ENCODE data around the gene AGBL3.

Gene AGBL3

DNA sequence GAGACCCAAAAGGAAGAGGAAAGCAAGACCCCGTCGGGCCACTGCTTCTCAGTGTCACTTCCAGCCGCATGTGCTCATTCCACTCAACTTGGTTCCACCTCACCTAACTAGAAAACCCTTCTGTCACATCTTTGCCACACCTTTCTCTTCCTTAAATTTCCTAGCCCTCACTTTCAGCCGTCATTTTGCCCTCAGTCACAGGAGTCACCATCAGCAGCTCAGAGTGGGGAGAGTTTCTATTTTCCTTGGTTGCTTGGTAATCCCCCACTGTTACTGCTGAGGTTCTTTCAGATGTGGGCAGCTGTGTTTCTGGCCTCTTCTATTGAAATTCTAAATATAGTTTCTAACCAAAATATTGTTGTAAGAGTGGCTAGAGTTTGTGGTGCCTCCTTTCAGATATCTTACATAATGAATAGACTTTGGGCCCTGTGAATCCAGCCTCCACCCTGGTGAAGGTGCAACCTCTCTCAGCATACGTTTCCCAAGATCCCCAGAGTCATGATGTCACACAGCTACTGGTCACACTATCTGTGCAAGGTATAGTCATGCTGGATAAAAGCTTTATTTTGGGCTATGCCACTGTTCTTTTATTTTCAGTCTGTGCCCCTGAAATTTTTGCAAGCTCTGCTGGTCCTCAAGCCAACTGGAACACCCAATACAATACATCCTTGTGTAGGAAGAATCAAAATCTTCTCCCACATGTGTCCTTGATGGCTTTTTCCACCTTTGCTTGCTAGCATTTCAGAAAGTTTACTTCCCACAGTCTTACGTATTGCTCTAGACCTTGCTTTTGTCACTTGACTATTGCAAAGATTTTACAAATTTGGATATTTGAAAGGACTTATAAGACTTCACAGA lies 9.2 kb downstream of the AGBL3 start:
- no peak for TF ChIP-seq CTCF (IDR thresholded peaks at IDR 0.05)

DNA sequence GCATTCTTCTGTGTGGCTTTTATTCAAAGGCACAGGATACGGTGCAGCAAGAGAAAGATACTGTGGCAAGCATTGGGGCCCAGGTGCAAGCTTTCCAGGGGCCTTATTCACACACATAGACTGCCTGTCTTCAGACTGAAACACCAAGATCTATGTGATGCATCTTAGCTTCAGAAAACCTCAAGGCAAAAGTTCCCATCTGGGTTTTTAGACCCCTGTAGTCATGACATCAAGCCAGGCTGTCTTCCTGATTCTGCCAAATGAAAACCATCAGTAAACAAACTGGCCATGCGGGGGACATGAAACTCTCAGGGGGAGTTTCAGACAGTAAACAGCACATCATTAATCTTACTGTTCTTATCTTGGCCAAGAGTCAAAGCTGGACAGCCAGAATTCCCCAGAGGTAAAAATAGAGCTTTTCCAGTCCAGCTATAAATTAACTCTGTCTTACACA lies 9.8 kb downstream of the AGBL3 start:
- no peak for TF ChIP-seq CTCF (IDR thresholded peaks at IDR 0.05)

DNA sequence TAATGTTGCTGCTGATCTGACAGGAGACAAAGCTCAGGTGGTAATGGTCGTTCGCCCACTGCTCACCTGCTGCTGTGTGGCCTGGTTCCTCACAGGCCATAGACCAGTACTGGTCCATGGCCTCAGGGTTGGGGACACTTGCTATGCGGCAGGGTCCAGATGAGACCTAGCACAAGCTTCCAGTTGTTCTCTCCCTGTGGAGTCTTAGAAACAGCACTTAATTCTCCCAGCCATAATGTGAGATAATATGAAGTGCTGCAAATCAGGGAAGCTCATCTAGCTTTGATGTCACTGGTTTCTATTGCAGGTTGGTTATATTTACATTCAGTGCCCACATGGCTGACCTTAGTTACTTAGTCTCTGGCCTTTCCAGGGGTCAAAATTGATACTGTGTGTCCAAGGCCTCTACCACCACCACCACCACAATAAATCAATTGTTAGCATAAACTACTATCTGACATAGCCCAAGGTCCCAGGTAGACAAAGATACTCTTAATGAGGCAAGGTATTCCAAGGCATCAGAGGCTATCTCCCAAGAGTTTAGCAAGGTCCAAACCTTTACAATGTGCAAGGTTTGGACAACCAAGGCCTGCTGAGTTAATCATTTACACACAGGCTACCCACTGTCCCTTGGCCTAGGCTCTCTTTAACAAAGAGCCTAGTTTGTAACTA lies 11.0 kb downstream of the AGBL3 start:
- no peak for TF ChIP-seq CTCF (IDR thresholded peaks at IDR 0.05)

DNA sequence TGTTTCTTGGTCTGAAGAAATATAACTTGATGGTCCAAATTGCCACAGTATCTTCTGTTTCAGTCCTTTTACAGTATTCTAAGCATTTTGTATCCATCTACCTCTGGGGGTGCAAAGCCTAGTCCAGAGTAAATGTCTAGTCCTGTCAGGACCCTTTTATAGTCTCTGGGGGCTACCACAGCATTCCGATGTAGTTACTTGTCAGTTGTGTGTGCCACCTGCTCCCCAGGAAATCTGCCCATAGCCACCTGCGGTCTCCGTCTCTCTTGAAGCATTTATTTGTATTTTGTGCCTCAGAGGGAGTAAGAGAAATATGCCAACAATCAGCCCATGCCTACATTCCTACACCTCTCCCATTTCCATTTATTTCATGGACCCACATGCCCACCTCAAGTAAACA lies 12.8 kb downstream of the AGBL3 start:
- TF ChIP-seq CTCF (IDR thresholded peaks at IDR 0.05), result no peak

DNA sequence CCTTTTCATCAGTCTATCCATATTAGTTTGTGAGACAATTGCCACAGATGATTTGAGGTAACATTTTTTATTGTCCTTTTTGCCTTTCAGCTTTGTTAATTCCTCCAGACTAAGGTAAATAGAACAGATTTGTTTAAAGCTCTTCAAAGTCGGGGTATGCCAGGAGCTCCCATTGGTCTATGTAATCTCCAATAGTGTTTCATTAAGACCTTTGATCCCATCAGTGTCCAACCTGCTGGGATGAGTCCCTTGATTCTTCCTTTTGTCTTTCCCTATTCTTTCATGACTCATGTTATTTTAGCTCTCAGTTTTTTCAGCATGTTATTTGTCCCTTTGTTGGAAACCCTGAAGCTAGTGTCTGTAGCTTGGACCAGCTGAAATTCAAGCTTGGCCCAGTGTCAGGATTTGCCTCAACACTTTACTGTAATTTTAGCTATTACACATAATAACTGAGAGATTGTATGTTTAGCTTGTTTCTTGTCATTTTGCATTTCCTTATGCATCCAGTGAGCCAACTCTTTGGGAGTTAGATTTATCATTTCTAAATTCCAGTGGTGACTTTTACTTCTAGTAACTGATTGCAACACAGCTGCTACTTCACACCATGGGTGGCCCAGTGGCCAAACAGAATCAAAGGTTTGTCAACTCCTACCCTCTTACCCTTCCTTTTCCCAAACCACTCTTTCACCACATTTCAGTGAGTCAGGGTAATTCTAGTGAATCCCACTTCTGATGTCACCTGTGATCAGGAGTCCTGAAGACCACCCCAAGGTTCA lies 15.3 kb downstream of the AGBL3 start:
- no peak for TF ChIP-seq CTCF (IDR thresholded peaks at IDR 0.05)

DNA sequence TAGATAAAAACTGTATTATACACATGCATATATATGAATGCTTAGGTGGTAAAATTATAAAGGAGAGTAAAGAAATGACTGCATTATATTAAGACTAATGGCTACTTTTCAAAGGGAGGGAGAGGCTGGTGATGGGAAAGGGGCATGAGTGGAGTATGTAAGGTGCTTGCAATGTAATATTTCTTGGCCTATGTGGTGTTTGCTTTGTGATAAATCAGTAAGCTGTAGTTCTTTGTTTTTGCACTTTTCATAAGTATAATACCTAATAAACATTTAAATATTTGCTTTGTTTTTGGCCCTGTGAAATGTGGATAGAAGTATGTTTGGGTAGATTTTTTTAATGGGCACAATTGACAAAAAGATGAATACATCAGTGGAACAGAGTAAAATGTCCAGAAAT lies 25.9 kb downstream of the AGBL3 start:
- no peak for TF ChIP-seq CTCF (IDR thresholded peaks at IDR 0.05)

GRCh38 chr7:135023622-135024021 lies 37.3 kb downstream of the AGBL3 start:
- TF ChIP-seq CTCF (IDR thresholded peaks at IDR 0.05), result no peak

All from LNCAP (cell line).